Activated T-helper 1 cell treated with Interleukin-2 at 50 U/mL for 16 hours (primary cell): Measurements from ENCODE around the gene MAX.
"Not testable (repeated sequence)": the region's sequence is repeated elsewhere in the genome, so short reads cannot be mapped to it uniquely, and the experiment has no call there.

ENCODE experiments used
- DNase-seq: peaks from one replicate; pipeline ENCODE4 v3.0.0-alpha.2; 2020; ENCODE audit warnings: low read depth

The MAX gene

DNA sequence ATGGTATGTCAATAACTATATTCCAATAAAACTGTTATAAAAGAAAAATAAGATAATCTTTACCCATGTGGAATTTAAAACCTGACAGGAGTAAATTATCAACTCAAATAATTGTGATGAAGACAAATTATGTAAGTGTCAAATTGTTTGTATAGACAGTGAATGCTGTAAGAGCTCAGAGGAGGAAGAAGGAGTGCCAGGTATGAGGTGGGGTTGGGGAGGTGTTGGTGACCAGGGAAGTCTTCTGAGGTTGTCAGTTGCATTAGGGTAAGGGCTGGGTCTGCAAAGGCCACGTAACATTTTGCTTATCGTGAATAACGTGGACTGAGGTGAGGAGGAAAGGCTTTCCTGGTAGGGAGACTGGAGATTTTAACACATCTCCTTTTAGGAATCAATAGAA lies 2.5 kb upstream of the MAX start:
- no peak for DNase-seq

DNA sequence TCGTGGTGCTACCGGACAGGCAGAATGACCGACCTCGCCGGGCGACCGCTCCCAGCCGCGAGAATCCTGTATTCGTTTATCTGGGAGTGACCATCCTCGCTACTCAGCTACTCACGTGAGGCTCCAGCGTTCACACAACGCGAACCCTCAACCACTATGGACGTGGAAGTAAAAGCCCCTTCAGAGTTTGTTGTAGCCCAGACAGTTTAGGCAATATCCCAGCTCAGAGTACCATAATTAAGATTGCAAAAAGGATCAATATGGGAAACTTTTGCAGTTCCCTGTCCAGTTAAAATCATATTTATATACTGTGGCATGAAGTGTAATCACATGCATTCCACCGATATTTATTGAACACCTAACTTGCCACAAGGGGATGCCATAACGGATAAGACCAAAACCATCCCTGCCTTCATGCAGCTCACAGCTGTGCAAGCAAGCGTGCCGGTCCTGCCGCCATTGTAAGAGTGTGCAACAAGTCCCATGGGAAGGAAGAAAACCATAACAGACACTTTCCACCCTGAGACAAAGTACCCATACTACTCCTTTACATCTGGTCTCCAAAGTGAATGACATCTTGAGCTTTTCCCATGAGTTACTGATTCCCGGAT lies 938 bp upstream of the MAX start:
- no peak for DNase-seq

DNA sequence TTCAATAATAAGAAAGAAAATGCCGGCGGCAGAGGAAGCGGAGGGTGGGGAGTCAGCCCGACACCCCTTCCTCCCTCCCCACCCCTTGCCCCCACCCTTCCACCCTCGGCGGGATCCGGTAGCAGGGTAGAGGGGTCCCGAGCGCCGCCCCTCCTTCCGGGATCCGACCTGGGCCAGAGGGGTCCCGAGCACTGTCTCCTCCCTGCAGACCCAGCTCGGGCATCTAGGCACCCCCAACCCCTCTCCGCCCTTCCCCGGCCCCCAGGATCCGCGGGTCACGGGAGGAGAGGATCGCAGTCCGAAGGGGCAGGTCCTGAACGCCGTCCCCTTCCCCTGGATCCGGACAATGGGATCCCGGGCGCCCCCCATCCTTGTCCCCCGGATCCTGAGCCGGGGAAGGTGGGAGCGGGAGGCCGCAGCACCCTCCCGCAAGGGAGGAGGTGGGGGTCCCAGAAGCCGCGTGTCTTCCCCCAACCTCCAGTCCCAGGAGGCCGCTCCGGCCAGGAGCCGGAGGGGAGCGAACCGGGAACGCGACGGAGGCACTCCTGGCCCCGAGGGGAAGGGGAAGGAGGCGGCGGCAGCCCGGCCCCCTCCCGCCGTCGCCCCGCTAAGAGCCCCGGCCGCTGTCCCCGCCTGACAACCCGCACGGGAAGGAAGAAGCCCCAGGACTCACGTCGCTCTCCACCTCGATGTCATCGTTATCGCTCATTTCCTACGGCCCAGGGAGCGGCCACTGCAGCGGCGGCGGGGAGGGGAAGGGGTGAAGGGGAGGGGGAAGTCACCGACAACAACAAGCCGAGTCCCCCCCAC lies 481 bp downstream of the MAX start:
- peak; percentile 36 for DNase-seq

DNA sequence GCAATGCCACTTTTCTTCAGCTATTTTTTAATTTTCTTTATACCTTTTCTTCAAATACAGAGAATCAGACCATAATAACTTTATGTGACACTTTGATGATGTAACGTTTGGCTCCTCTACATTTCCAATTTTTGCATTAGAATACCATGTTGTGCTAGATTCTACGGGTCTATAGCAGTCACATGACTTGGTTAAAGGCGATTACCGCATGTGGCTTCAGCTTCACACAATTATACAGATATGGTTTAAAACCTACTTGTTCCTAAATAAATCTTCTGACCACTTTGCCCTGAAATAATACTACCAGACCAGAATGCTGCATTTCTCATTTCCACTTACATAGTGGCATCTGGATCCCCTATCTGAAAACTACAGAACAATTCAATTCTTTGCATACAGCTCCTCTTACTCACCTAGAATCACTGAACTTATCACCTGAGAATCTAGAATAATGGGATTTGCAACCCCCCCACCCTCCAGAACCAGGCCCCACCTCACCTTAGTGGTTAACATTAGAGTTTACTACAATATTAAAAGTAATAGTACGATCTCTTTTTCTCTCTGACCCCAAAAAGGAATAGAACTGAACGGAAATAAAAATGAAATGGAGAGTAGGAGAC lies 1.3 kb downstream of the MAX start:
- no peak for DNase-seq

DNA sequence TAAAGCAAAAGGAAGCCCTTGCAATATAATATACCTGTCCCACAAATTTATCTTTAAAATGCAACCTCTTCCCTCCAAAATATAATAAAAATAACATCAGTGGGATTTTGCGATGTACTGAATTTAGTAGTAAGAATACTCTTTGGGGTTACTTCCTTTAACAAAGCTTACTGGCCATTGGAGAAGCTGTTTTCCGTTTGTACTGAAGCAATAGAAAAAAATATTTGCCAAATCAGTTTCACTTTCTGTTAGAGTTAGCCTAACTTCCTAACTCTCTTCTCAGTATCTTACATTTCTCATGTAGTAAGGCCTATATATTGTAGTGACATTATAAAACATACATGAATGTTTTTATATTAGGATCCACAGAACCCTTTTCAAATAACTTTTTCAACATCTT lies 3.7 kb downstream of the MAX start:
- no peak for DNase-seq

DNA sequence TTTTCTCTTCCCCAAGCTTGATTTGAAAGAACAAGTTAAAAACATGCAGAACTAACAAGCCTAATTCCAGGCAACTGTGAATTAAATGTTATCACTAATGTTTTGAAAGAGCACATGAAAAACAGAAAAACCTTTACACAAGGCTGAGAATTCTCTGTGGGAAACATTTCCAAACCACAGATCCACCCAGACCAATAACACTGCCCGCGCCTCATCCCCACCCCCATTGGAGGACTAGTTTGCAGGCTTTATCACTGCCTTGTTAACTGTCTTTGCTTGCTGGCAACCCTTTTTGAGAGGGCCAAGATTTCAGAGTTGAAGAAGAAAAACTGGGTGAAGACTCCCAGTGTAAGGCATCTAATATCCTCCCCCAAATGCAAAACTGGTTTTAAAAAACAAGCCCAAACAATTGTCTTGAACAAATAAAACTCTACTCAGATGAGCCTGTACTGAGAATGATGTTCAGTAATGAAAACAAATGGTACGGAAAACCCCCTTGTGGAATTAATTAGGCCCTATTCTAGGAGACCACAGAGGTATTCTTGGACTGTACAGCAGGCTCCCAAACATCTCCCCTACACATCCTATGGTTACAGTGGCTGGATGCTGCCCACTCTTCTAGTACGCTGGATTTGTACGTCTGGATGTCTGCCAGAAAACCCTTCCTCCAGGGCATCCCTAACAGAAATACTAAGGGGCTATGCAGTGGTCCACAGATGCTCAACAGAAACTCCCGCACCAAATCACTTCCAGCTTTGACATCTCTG lies 5.8 kb downstream of the MAX start:
- DNase-seq, result no peak

DNA sequence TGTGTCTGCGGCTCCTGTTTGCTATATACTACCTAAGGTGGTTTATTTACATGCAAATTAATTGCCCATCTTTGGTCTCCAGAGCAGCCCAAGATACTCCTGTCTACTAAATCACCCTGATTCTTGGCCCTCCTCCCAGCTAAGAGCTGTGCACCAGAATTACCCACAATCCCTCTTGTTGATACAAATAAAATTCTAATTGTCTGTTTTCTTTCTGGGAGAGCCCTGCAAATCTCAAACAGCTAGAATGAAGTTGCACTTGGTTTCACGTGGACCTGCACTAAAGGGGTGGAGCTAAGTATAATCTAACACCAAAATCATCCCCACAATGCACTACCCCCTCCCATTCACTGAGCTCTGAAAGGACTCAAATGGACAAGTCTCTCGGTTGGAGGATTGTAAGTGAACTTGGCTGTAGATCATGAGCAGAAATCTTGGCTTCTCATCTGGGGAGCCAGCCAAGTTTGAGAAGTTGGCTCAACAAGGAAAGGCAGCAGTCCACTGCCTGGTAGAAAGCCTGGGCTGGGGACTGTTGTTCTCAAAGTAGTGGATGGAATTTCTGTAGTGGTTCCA lies 6.6 kb downstream of the MAX start:
- no peak for DNase-seq

DNA sequence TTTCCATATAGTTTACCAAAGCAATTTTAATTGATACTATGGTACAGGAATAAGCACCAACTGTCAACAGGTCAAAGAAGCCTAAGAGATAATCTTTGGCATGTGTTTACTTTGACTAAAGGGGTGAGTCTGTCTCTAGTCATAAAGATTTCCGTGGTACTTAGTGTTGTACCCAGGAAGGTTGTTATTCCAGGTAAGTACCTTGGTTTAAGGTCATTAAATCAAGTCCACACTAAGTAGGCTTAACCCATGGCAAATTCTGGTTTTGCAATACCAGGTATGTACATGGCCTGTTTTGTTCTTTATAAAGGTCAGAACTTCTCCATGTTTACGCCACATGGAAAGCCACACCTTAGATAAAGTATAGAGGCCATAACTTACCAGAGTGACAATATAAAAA lies 10.0 kb downstream of the MAX start:
- DNase-seq, result no peak

DNA sequence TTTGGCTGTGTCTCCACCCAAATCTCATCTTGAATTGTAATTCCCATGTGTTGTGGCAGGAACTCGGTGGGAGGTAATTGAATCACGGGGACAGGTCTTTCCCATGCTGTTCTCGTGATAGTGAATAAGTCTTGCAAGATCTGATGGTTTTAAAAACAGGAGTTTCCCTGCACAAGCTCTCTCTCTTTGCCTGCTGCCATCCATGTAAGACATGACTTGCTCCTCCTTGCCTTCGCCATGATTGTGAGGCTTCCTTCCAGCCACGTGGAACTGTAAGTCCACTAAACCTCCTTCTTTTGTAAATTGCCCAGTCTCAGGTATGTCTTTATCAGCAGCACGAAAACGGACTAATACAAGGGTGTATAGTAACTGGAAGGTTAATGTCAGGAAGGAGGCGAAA lies 14.5 kb downstream of the MAX start:
- not testable (repeated sequence) for DNase-seq

DNA sequence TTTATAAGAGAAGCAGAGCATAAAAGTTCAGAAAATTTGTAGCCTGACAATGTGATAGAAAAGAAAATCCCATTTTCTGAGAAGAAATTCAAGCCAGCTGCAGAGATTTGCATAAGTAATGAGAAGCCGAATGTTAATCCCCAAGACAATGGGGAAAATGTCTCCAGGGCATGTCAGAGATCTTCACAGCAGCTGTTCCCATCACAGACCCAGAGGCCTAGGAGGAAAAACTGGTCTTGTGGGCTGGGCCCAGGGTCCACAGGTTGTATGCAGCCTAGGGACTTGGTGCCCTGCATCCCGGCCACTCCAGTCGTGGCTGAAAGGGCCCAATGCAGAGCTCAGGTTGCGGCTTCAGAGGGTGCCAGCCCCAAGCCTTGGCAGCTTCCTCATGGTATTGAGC lies 15.6 kb downstream of the MAX start:
- DNase-seq, result not testable (repeated sequence)

DNA sequence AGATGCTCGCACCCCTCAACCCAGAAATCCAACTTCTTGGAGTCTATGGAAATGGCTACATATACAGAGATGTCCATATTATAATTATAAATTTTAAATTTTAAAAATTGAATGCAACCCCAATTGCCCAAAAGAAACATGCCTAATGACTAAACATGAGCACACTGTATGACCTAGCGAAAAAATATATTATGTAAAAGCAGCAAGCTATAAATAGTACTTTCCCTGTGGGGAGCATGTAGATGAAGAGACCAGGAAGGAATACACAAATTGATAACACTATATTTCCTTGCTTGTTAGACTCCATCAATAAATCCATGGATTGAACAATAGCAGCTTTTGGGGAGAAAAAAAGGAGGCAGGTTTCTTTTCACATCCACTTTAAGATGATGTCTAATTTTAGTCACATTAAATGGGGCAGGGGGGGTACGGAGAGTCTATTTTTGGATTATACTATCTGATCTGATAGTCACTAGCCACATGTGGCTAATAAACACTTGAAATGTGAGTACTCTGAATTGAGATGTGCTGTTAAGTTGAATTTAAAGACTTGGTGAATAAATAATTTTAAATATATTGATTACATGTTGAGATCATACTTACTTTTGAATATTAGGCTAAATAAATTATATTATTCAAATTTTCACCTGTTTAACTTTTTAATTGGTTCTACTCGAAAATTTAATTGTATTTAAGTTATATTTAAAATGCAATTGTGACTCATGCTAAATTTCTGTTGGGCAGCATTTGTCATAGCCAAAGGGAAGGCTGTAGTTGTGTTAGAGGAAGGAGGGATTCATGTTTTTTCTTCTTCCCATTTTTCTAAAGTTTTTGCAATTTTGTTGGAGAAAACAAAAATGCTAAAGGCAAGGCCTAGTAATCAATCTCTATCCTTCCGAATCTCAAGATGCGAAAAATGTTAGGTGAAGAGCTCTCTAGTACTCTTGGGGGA lies 17.5 kb downstream of the MAX start:
- no peak for DNase-seq

DNA sequence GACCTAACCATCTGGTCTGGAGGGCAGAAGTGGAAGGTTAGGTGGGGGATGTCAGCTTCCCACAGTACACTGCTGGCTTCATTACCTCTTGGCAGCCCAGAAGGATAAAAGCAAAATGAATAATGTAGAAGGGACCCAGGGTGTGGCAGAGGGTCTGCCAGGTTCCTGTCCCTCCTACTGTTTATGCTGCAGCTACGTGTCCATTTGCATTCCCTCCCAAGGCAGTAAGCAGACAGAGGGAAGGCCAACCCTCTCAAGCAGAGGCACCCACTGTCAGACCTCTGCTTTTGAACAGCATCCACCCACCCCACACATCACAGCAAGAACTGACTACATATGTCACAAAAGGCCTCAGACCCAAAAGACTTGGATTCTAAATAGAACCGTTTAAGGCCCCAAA lies 19.4 kb downstream of the MAX start:
- no peak for DNase-seq

DNA sequence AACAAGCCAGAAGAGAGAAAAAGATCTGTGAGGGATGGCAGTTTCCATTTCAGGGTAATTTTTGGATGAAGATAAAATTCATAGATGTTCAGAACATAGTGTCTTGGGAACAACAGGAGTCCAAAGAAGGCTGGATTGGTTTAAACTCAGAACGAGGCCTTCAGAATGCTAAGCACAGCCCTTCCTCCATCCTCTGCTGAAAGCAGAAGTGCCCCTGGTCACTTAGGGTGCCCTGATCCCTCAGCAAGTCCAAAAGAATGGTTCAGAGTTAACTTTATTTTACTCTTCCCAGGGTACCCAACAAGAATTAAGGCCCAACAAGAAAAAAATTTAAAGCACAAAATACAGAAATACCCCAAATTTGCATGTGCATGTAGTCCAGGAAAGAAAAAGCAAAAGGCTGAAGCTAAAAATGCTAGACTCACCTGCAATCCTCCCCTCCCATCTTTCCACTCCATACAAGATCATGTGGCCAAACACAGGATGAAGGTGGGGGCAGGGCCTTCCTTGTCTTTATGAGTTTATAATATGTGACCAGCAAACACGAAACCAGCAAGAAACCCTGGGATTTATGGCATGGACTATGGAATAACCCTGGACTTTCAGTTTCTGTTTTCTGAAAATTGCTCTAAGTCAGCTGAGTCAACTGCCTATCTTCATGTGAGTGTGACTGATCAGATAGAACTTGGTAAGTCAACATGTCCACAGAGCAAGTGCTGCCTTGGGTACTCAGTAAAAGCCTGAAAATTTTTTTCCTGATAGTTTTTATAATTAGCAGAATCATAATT lies 21.2 kb downstream of the MAX start:
- no peak for DNase-seq

DNA sequence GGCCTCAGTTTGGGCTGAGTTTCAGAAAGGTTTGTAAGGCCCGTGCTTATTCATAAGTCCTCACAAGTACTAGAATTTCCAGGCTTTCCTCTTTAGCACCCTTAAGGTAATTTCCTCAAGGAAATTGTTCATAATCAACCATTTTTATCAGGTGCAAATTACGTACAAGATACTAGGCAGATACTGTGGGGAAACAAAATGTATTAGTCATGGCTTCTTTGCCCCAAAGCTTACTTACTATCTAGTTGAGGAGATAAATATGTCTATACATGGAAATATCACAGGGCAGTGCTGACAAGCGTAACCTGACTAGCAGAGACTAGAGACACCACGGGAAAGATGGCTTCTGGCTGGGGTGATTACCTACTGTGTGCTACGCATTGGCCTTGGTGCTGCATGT lies 22.5 kb downstream of the MAX start:
- DNase-seq, result no peak

DNA sequence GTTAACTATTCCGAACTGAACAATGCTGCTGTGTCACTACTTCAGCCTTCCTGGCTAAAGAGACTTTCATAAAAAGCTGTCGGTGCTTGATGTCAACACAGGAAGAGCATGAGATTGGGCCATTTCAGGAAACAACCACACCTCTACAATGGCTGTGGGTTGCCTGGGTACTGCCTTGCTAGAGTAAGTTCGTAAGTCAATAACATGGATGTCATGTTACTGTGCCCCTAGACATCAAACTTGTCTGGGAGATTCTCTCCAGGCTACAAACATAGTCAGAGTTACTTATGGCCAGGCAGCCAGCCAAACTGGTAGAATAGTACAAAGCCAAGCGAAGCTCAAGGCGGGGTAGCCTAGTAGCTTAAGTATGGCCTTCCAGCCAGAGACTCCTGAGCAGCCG lies 23.1 kb downstream of the MAX start:
- DNase-seq, result no peak

DNA sequence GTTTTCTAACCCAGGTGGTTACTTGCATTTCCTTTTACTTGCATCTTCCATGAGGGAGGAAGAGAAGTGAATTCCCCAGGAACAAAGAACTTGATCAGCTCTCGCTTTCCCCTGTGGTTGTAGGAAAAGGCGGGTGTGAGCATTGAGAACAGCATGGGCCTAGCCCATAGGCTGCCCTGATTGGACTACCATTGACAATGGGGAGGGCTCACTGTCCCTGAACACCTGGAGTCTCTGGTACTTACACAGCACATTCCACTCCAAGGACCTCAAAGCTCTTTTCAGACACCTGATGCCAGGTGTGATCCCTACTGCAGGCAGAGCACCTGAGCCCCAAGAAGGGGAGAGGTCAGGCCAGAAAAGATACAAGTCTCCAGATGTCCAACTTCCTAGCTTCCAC lies 25.0 kb downstream of the MAX start:
- no peak for DNase-seq

DNA sequence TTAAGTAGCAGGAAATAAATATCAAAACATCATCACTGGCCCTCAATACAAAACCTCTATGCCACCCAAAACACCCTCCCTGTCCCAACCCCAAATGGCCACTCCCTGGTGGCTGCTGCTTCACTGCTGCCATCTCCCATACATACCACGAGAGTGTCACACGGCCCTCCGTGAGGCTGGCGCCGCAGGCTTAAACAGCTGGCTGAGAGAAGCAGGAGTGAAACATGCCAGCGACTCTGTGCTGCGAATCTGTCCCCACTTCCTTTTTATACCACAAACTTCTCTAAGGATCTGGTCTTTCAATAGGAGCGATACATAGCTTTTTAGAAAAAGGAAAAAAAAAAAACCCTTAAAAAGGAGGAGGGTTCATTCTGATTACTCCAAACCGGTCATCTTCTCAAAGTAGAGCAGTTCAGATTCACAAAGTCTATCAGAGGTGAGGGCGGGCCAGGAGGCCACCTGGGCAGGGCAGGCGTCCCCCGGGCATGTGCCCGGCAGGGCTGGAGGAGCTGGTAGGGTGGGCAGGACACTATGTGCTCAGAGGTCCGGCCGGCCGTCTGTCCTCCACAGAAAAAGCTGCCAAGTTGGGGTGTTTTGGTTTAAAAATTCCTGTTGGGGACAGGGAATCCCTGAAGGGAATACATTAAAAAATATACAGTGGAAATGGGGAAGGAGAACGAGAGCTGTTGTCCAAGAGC lies 26.5 kb downstream of the MAX start:
- no peak for DNase-seq

DNA sequence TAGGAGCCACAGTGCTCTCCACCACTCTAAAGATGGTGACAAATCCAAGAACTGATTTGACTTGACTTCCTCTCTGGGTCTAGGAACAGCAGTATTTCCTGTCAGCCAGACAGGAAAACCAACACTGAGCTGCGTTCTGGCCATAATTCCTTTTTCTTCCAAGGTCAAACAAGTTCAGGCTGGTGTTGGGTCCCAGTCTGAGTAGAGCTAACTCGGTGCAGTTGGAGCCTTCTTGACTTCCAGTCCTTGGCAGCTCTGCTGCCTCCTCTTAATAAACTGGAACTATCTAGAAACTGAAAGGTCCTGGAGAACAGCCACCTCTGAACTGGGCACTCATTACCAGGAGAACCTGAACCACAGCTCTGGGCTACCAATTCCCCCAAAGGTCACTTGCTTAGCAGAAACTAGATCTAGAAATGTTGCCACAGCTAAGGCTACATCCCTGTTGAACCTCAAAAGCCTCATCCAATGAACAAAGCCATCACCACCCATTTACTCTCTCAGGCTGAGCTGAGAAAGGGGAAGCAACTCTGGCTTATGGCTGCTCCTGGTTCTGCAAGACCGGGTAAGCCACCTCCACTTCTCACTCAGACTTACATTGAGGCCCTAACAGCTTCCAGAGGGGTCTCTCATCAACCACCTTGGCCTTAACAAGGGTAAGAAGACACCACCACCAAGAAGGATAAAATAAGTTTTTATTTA lies 27.7 kb downstream of the MAX start:
- no peak for DNase-seq

DNA sequence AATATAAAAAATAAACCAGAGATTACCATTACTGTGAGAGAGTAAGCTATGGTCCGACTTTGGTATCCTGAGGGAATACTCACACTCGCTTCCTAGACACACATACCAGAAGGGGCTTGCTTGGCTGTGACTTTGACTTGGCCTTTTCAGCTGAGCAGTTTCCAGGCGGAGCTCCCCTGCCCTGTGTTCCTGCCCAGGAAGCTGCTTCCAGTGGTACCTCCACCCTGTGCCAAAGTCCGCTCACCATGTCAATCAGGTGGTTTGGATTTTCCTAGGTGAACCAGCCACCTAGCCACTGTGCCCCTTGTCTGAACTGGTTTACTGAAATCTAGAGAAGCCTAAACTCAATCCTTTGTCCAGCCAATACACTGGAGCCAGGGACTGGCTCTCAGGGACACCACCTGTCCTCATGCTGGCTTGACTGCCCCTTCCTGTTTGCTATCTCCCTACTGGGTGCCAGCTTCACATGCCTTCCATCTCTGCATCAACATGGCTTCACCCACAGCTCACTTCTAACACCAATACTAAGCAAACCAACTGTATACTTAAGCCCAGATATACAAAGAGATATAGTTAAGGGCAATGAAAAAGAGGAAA lies 28.6 kb downstream of the MAX start:
- DNase-seq, result no peak
